ENCODE data around the gene ISCU.
"Not testable (repeated sequence)": the region's sequence is repeated elsewhere in the genome, so short reads cannot be mapped to it uniquely, and the experiment has no call there.

ISCU gene

DNA sequence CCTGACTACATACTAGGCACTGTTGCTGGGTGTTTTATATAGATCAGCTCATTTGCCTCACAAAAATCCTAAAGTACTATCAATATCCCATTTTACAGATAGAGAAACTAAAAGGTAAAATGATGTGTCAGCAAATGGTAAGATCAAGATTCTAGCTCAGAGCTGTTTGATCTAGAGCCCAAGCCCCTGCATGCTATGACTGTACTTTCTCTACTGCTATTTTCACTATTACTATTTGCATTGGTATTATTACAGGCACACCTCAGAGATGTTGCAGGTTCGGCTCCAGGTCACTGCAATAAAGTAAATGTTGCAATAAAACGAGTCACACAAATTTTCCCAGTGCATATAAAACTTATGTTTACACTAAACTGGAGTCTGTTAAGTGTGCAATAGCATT is 10.9 kb downstream of the ISCU start:
- Histone ChIP-seq H3K9me2 (replicated peaks; ENCODE audit: control insufficient read depth, low read length) (no peaks in the 10 kb centered on the region), H3K36me3 (ENCODE audit: control insufficient read depth, low read length) (peaks cover 12% of the 10 kb centered on the region), H3K9me3 (ENCODE audit: control insufficient read depth, insufficient read depth, low read length) (no peaks in the 10 kb centered on the region), H4K20me1 (ENCODE audit: control insufficient read depth, insufficient read depth, low read depth, low read length) (no peaks in the 10 kb centered on the region), H3K27ac (ENCODE audit: low read depth, low read length) (no peak overlapping the region), H3K4me1 (ENCODE audit: control insufficient read depth, low read length) (peaks cover 30% of the 10 kb centered on the region), H3K4me3 (ENCODE audit: low read length) (no peak overlapping the region), H3K79me2 (ENCODE audit: control insufficient read depth, low read length) (no peaks in the 10 kb centered on the region), H3K27me3 (ENCODE audit: control insufficient read depth, low read length) (peaks cover 12% of the 10 kb centered on the region; the same call in 1 of the 2 replicates), H3F3A (ENCODE audit: control insufficient read depth, insufficient read depth) (0 out of 2 replicates have a peak, but pooled peaks cover under 1% of the 10 kb centered on the region), H3K4me2 (ENCODE audit: low read length) (no peak overlapping the region)
- no peak for TF ChIP-seq CTCF (IDR thresholded peaks at IDR 0.05; ENCODE audit: low read depth, low read length, poor library complexity, severe bottlenecking)
- TF ChIP-seq EZH2phosphoT487 (IDR thresholded peaks at IDR 0.05; ENCODE audit: borderline replicate concordance, low read length), result no peak

GRCh38 chr12:108574276-108574675 is 11.9 kb downstream of the ISCU start:
- Histone ChIP-seq H3K4me1 (ENCODE audit: control insufficient read depth, low read length) (peaks cover 26% of the 10 kb centered on the region), H3K27me3 (ENCODE audit: control insufficient read depth, low read length) (peaks cover 12% of the 10 kb centered on the region; the same call in 1 of the 2 replicates)
- not testable (repeated sequence) for H3K9me2 ChIP-seq (replicated peaks; ENCODE audit: control insufficient read depth, low read length); H3K36me3 ChIP-seq (ENCODE audit: control insufficient read depth, low read length); H3K9me3 ChIP-seq (ENCODE audit: control insufficient read depth, insufficient read depth, low read length); H3F3A ChIP-seq (ENCODE audit: control insufficient read depth, insufficient read depth); H3K79me2 ChIP-seq (ENCODE audit: control insufficient read depth, low read length); H3K27ac ChIP-seq (ENCODE audit: low read depth, low read length); H3K4me3 ChIP-seq (ENCODE audit: low read length); H4K20me1 ChIP-seq (ENCODE audit: control insufficient read depth, insufficient read depth, low read depth, low read length); H3K4me2 ChIP-seq (ENCODE audit: low read length)

- Histone ChIP-seq H3K27ac (ENCODE audit: low read depth, low read length) (no peak overlapping the region), H3K4me2 (ENCODE audit: low read length) (no peak overlapping the region), H3K9me2 (replicated peaks; ENCODE audit: control insufficient read depth, low read length) (no peaks in the 10 kb centered on the region), H3K27me3 (ENCODE audit: control insufficient read depth, low read length) (peaks cover 12% of the 10 kb centered on the region; the same call in 1 of the 2 replicates), H4K20me1 (ENCODE audit: control insufficient read depth, insufficient read depth, low read depth, low read length) (no peaks in the 10 kb centered on the region), H3K36me3 (ENCODE audit: control insufficient read depth, low read length) (no peaks in the 10 kb centered on the region), H3K4me3 (ENCODE audit: low read length) (no peak overlapping the region), H3K79me2 (ENCODE audit: control insufficient read depth, low read length) (no peaks in the 10 kb centered on the region), H3K4me1 (ENCODE audit: control insufficient read depth, low read length) (peaks cover 21% of the 10 kb centered on the region), H3F3A (ENCODE audit: control insufficient read depth, insufficient read depth) (no peaks in the 10 kb centered on the region), H3K9me3 (ENCODE audit: control insufficient read depth, insufficient read depth, low read length) (no peaks in the 10 kb centered on the region)
- TF ChIP-seq EZH2phosphoT487 (IDR thresholded peaks at IDR 0.05; ENCODE audit: borderline replicate concordance, low read length) (no peak), CTCF (IDR thresholded peaks at IDR 0.05; ENCODE audit: low read depth, low read length, poor library complexity, severe bottlenecking) (no peak)
Observed at GRCh38 chr12:108575199-108575912, 13.0 kb downstream of the ISCU start.

- peaks cover 13% of the 10 kb centered on the region for H3K4me1 ChIP-seq (ENCODE audit: control insufficient read depth, low read length)
- H3K36me3 ChIP-seq (ENCODE audit: control insufficient read depth, low read length), result no peaks in the 10 kb centered on the region
- H3K4me3 ChIP-seq (ENCODE audit: low read length), result no peak overlapping the region
- H3K9me2 ChIP-seq (replicated peaks; ENCODE audit: control insufficient read depth, low read length), result no peaks in the 10 kb centered on the region
- TF ChIP-seq CTCF (IDR thresholded peaks at IDR 0.05; ENCODE audit: low read depth, low read length, poor library complexity, severe bottlenecking) (no peak), EZH2phosphoT487 (IDR thresholded peaks at IDR 0.05; ENCODE audit: borderline replicate concordance, low read length) (no peak)
- H4K20me1 ChIP-seq (ENCODE audit: control insufficient read depth, insufficient read depth, low read depth, low read length), result no peaks in the 10 kb centered on the region
- no peaks in the 10 kb centered on the region for H3F3A ChIP-seq (ENCODE audit: control insufficient read depth, insufficient read depth)
- H3K79me2 ChIP-seq (ENCODE audit: control insufficient read depth, low read length), result no peaks in the 10 kb centered on the region
- no peaks in the 10 kb centered on the region for H3K9me3 ChIP-seq (ENCODE audit: control insufficient read depth, insufficient read depth, low read length)
- H3K4me2 ChIP-seq (ENCODE audit: low read length), result no peak overlapping the region
- H3K27me3 ChIP-seq (ENCODE audit: control insufficient read depth, low read length), result peaks cover 12% of the 10 kb centered on the region; the same call in 1 of the 2 replicates
- H3K27ac ChIP-seq (ENCODE audit: low read depth, low read length), result no peak overlapping the region
Observed at GRCh38 chr12:108576660-108577234, 14.4 kb downstream of the ISCU start.
